Measurements from ENCODE around the gene MLLT1.
A peak's percentile ranks its signal among the peaks of the same experiment; 100 is the strongest.

MLLT1 gene

DNA sequence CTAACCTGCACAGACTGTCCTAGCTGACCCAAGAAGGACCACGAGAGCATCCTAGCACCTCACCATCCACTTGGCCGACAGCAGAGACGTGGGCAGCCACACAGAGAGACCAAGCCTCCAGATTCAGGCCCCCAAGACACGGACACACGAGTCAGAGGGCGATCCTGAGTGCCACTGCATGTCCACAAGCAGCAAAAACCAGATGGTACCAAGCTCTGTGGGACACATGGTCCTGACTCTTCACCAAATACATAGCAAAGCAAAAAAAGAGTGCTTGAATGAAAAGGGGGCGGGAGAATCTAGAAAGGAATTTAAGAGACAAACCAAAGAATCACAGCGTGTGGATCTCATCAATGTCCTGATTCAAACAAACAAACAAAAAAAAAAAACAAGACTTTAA is 45.2 kb downstream of the MLLT1 start:
- DNase-seq = no peak

DNA sequence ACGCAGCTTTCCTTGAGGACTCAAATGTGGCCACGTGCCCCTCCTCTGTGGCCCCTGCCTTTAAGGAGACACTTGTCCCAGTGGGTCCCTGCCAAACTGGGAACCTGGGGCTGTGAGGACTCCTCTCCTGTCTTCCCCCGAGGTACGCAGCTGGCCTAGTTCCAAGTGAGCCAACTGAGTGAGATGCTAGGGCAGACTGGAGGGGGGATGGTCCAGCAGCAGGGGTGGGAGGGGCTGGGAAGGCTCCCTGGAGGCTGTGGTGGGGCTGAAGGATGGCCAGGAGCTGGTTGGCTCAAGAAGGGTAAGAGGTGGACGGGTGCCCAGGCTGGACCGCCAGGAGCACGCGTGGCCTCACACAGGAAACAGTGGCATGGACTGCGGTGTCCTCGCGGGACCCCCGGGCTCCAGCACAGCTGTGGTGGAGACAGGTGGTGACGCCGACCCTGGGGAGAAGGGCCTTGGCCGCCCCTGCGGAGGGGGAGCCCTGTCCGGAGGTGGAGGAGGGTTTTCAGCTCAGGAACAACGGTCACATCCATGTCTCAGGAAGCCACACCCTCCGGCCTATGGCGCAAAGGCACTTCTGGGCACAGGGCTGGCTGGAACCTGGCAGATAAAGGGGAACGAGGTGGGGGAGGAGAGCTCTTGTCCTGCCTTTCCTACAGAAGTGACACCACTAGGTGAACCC is 45.8 kb downstream of the MLLT1 start:
- DNase-seq = peak; percentile 20

DNA sequence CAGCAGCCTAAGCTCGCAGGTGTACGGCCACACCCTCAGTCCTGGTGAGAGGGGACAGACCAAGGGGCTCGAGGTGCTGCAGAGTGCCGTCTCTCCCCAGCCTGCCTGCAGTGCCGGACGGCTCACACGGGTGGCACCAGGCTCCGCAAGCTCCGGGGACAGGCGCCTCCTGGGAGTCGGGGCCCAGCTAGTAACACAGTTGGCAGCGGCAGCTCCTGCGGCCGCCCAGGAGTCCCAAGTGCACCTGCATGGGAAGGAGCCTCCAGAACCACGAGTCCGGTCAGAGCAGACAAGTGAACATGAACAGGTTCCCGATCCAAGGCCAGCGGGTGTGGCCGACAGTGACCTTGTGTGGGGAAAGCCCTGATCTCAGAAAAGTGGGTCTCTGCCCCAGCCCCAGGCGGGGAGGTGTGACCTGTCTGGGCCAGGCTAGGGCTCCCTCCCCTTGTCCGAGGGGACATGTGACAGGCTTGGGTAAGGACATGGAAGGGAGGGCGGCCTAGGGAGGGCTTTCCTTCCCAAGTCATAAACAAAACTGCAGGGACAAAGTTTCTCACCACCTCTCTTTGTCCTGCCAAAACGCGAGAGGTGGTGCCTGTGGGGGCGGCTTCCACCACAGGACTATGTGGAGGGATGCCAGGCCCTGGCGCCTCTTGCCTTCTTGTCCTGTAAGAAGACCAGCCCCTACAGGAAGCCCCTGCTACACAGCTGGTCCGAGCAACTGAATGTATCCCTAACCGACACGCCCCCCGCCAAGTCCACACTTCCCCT is 46.5 kb downstream of the MLLT1 start:
- no peak for DNase-seq

DNA sequence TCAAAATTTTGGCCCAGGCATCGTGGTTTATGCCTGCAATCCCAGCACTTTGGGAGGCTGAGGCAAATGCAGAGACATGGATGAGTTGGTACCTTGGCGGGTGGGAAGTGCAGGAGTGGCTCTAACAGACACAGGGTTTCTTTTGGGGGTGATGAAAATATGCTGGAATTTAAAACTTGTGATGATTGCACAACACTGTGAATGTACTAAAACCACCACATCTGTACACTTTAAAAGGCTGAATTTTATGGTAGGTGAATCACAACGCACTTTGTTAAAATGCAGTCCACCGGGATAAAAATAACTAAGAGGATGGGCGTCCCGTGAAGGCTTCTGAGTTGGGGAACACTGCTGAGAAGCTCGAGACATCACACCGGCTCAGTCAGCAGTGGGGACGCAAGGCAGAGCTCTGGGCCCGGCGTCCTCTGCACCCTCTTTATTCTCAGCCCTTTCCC is 47.1 kb downstream of the MLLT1 start:
- no peak for DNase-seq

DNA sequence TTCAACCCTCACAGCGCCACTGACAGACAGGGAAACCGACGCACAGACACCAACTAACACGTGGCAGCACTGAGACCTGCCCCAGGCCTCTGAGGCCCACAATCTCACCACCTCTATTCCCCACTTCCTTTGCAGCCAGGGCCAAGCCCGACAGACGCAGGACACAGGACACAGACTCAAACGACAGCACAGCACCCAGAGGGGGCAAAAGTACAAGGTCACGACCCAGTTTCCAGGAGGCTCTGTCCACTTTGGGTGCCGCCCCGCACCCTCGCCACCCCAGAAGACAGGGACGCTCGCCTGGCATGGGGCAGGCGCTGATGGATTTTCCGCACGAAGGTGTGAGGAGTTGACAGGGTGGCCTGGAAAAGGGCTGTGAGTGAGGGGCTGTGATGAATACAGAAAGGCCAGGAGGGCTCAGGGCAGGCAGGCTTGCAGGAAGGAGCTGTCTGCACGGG is 48.8 kb downstream of the MLLT1 start:
- DNase-seq = no peak

DNA sequence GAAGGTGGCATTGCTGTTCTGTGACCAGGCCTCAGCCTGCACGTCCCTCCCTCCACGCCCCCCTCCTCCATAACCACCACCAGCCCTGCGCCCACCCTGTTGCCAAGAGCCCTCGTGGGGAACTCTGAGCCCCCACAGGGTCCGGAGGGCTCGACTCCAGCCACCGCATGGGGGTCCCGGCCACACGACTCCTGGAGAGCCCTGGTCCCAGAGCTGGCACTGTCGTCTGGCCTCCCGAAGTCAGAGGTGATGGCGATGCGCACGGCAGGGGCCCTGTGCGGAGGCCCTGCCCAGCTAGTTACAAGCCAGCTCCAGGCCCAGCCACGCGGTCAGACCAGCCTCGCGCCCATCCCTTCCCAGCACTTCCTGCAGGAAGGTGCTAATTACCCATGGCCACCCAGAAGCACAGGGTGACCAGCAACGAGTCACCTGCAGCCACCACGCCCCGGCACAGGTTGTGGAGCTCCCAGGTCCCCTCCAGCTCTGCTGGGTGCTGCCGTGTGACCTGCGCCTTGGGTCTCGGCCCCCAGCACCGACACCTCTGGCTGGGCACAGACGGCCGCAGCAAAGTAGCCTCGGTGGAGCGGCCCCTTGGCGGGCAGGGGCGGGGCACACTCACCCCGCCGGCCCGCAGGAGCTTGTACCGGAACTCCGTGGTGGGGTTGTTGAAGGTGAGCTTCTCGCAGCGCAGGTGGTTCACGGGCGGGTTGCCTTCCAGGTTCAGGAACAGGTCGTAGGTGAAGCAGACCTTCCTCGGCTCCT is 49.6 kb downstream of the MLLT1 start:
- no peak for DNase-seq

DNA sequence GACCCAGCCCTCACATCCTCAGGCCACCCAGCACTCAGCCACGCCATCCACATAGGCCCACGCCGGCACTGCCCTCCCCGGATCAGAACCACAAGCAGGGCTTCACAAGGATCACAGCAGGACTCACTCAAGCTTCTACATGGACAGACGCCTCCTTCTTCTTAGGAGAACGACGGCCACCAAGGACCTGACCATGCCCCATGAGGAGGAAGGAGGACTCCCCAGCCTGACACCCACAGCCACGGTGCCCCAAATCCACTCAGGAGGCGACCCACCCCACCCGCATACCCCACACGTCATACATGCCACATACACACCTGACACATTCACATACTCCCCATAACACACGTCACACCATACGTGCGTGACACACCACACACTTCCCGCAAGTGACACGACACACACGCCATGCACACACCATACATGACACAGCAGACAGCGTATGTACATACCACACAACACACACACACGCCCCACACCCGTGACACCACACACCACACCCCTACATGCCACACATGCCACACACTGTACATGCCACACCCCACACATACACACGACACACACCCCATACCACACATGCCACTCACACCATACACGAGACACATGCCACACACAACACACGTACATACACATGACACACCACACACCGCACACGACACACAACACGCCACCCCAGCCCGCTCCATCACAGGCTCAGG is 50.4 kb downstream of the MLLT1 start:
- DNase-seq = no peak

DNA sequence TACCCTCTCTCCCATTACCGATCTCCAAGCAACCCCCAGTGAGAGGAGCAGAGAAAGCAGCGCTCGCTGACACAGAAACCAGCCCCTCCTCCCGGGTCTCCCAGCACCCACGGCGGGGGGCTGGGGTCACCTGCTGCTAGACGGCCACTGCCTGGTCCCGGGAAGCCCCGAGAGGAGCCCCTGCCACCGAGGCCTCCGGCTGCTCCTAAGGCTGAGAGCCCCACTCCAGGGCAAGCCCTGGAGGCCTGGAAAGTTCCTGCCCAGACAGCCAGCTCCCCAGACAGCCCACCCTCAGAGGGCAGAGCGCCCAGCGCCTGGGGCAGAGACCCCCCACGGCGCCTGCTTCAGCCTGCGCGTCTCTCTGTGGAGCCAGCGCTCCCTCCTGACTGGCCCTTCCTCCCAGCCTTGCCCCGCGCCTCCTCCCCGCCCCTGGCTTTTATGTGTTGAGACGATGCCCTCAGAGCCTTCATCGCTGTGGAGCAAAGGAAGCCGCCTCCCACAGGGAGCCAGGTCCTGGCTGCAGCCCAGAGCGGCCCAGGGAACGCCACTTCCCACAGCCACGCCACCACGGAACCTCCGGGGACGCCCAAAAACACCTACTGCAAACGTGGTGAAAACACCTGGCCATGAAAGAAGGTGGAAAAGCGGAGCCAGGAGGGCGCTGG is 51.1 kb downstream of the MLLT1 start:
- no peak for DNase-seq

DNA sequence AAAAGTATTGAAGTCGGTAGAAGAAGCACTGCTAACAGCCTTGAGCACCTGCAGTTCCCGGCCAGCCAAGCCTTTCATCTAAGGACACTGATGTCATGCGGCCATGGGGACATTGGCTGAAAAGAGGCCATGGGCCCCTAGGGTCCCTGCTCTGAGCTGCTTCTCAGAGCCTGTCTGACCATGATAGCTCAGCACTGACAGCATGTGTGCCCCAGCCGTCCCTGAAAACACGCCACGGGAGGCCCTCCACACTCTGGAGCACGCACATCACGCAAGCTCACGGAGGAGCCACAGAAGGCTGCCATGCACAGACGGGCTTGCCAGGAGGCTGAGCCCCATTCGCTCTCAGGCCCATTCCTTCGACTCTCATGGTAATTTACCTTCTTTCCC is 51.8 kb downstream of the MLLT1 start:
- no peak for DNase-seq

DNA sequence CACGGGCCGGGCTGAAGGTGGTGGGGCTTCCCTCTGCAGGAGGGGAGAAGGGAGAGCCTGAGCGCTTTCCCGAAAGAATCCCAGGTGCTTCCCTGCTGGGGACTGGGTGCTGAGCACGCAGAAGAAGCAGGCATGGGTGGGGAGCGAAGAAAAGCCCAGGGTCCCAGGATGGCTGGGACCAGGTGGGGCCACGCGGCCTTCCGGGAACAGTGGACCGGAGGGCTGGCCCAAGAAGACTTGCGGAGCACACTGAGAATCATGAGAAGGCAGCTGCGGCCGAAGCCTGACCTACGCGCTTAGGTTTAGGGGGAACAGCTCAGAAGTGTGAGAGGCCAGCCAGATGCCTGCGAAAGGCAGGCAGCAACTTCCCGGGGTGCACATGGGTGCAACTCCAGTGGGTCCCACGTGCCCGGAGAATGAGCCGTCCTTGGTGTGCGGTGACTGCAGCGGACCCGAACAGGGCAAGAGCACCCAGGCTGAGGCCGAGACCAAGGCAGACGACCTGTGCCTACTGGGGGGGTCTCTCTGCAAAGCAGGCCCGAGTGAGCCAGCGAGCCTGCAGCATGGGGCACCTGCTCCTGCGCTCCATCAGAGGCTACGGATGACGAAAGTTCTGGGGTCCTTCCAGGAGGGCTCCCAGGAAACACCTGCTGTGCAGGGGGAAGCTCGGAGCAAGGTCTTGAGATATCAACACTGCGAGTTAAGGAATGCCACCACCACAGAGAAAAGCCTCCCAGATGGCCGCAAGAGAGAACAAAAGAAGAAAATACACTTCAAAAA is 52.4 kb downstream of the MLLT1 start:
- DNase-seq = no peak

DNA sequence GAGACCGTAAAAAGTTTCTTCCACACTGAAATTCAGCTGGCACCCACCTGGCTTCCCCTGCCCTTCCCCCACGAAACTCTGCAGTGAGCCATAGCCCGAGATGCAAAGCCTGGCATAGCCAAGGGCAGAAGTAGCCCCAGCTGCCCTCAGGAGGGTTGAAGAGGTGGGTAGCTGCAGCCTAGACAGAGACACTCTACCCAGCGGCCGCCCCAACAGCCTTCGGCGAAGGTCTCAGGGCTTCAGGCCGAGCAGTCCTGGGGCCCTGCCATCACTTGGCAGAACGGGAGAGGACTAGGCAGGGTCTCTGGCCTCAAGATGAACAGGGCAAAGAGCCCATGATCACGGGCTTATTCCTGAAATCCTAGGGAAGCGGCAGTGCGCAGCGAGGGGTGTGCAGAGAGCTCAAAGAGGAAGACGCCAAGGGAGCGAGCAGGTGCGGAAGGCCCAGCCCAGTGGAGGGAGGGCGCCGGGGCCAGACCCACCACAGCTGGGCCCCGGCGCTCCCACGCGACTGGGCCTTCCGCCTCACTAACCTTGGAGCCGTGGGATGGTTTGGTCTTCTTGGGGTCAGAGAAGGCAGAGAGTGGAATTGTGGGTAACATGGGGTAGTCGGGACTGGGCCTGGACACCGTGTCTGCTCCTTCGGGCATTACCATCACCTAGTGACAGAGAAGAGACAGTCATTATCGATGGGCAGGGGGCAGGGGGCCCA is 53.2 kb downstream of the MLLT1 start:
- DNase-seq = no peak

DNA sequence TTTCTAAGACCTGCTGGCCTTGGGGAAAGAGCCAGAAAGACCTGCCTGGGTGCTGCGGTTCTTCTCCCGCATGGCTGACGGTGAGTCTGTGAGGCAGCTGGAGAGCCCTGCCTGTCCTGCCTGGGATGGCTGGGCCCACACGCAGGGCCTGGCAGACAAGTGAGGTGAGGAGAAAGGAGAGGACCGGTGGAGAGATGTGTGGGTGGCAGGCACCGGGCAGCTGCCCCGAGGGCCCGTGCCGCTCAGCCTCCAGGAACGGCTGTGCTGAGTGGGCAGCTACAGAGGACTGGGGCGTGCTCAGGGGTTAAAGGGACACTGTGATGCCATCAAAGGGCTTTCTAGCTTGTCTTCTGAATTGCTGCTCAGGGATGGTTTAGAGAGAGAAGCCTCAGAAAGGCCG is 53.8 kb downstream of the MLLT1 start:
- no peak for DNase-seq

DNA sequence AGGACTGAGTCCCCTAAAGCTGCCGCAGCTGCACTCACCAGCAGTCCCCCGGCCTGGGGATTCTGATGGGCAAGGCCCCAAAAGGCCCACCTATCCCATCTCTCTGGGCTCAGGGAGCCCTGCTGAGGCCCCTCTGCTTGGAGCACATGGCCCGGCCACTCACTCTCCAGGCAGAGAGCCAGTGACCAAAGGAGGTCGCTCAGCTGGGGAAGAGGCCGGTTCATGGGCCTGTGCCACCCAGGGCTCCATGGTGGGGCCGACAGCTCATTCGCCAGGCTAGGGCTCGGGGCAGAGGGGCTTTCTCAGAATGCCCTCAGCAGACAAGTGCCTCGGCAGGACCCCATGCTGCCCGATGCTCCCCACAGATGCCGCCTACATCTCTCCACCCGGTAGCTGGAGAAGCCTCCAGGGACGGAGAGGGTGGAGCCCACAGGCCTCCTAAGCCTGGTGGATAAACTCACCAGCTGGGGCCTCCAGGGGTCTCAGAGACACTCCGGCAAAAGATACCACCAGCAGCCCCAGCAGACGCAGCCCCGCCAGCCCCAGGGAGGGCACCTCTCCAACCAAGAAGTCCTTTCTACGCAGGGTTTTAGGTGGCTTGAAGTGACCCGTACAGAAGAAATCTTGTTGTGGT is 54.4 kb downstream of the MLLT1 start:
- no peak for DNase-seq

DNA sequence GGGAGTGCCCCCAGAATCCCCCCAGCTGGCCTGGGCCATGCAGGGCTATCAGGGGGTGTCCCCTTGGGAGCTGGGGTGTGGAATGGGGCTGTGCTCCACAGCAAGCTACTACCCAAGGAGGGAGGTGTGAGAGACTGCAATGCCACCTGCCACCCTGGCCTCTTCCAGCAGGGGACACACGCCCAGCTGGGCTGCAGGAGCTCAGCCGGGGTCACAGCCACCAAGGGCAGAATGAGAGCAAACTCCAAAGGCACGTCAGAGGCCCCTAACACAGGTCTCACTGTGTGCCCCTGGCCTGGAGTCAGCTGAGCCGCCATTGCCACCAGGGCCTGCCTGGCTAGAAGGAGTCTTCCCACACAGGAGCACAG is 55.5 kb downstream of the MLLT1 start:
- DNase-seq = no peak

DNA sequence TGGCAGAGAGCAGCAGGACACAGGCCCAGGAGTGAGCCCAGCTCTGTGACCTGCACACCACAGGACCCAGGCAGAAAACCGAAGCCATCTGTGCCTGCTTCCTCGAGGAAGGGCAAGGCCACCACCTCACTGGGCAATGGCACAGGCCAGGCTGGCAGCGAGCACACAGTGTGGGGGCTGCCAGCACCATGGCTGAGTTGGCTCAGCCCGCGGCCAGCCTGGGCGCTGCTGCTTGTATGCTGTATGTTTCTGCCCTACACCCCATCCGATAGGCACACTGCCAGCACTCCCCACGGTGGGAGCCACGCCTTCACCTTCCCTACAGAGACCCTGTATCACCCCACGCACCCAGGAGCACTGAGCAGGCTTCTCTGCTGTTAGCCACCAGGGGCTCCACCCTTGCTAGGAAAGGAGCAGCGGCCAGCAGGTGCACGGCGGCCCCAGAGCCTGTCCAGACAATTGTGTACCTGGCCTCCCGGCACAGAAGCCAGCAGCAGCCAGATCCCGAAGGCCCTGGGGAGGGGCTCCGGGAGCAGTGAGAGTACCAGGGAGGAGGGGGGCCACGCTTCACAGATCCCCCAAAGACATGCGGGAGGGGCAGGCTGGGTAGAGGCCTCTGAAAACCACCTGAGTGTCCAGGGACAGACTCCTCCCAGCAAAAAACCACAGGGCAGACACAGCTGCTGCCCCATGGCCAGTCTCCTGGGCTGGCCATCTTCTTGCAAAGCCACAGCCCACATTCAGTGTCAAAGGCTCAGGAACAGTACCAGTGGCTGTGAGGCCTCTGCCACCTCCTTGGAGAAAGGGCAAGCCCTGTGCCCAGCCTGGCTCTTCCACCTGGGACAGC is 56.1 kb downstream of the MLLT1 start:
- DNase-seq = no peak

DNA sequence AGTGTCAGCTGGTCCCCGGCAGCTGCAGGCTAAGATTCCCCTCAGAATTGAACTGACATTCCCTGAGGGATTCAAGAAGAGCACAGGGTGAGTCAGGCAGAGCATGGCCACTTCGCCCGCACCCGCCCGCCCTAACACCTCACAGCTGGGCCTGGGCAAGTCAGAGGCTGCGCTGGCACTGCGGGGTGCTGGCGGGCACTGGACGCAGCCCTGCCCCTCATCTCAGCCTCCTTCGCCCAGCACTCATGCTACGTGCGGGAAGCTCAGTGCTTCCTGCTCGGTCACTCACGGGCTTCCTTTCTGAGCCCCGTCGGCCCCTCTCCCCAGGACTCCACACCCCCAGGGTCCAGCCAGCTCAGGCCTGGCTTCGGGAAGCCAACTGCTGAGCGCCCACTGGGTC is 56.9 kb downstream of the MLLT1 start:
- DNase-seq = no peak

DNA sequence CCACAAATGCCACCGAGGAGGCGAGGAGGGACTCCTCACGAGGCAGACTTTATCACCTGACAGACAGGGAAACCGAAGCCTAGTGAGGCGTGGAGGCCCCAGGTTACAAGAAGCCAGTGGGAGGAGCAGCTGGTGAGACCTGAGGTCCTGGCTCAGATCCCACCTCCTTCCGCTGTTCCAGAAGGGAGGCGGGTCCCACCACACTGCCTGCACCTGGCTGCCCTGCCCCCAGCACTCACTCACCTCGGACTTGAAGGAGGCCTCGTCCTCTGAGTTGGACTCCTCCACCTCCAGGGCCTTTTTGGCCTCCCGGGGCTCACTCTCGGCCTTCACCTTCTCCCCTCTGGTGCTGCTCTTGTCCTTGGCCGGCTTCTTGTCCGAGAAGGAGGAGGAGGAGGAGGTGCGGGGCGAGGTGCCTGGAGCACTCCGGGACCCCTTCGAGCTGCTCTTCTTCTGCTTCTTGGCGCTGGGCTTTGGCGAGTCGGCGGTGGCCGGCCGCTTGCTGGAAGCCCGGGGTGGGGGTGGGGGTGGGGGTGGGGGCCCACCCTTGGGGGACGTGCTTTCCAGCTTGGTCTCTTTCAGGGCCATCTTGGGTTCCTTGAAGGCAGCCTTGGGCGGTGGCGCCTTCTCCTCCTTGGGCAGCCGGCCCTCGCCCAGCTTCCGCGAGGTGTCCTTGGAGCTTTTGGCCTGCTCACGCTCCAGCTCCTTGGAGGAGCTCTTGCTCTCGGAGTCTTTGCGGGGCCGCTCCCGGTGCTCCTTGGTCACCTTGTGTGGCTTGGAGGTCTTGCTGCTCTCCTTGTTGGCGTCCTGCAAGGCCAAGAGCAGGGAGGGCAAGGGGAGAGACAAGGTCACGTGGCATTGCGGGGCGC is 57.7 kb downstream of the MLLT1 start:
- DNase-seq = no peak

DNA sequence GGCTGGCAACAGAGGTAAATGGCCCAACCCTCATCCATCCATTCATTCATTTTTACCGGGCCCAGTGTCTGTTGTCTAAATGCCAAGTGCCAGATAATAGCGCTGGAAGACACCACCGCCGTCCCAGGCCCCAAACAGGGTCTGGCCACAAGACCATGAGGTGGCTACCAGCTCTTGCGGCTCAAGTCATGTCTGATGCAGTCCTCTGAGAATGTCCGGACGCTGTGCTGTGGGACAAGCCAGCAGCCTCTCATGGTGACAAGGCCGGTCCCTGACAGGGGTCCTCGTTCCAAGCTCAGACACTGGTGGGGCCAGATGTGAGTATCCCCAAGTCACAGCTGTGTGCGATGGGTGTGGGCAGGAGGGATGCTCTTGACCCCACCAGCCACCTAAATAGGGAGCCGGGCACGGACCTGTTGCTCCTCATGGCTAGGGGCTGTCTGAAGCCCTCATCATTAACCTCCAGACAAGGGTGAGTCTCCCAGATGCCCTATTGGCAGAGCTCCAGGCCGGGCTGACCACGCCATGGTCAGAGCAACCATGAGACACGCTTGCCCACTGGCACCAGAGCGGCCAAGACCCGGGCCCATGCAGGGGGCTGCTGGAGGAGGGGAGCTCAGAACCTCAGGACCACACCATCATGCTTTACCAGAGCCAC is 58.4 kb downstream of the MLLT1 start:
- no peak for DNase-seq
